Stomach (tissue), 9 donors: ENCODE data around the gene IMPACT. TPM values are rescaled to one million over a fixed set of nuclear protein-coding genes. Genes with fewer than 3 reads are reported as not detected.

Experiments
- DNase-seq, 2 donors: peaks; one replicate each; pipeline versions ENCODE4 v3.0.0 to v3.0.0-alpha.2; 2013 to 2019
- H3K27ac ChIP-seq, 5 donors: fragments of 200-600 bp in 4 of 5; sonication (generic) in 4 of 5; one replicate each; pipeline ENCODE4 v1.5.1; 2013 to 2019; ENCODE audit warnings: mild to moderate bottlenecking in 1 of 5, moderate library complexity in 1 of 5
- H3K27me3 ChIP-seq, 3 donors: fragments of 200-600 bp; sonication (generic); one replicate each; pipeline ENCODE4 v1.5.1; 2017 to 2019; ENCODE audit warnings: mixed run types in 1 of 3
- H3K36me3 ChIP-seq, 4 donors: fragments of 200-600 bp; sonication (generic); 1 replicate in 3 of 4; 2 replicates in 1 of 4; pipeline ENCODE4 v1.5.1; 2016 to 2019
- H3K4me1 ChIP-seq, 4 donors: fragments of 200-600 bp; sonication (generic); one replicate each; pipeline ENCODE4 v1.5.1; 2016 to 2019
- H3K4me3 ChIP-seq, 4 donors: fragments of 200-600 bp; sonication (generic) in 3 of 4; one replicate each; pipeline ENCODE4 v1.5.1; 2016 to 2019; ENCODE audit warnings: mild to moderate bottlenecking in 1 of 4
- H3K9me3 ChIP-seq, 4 donors: fragments of 200-600 bp; sonication (generic); one replicate each; pipeline ENCODE4 v1.5.1; 2016 to 2019
- CTCF ChIP-seq, 7 experiments: fragments of 450-650 bp in 4 of 7; fragments of 200-600 bp in 3 of 7; sonication (generic) in 3 of 7; IDR thresholded peaks; one replicate each; pipeline ENCODE4 v1.5.1; 2016 to 2019; ENCODE audit warnings: antibody characterized with exemption in 7 of 7, control low read depth in 2 of 7, mild to moderate bottlenecking in 1 of 7
- EP300 ChIP-seq: sonication (generic); formaldehyde crosslinking; IDR thresholded peaks from one replicate; pipeline ENCODE4 v1.6.1; 2017; ENCODE audit warnings: antibody characterized with exemption
- POLR2A ChIP-seq, 4 donors: fragments of 450-650 bp; IDR thresholded peaks; one replicate each; pipeline ENCODE4 v1.6.1; 2016; ENCODE audit warnings: antibody characterized with exemption in 4 of 4, control low read depth in 2 of 4, mild to moderate bottlenecking in 1 of 4, moderate library complexity in 1 of 4
- POLR2AphosphoS5 ChIP-seq, 3 donors: sonication (generic); formaldehyde crosslinking; IDR thresholded peaks; one replicate each; pipeline ENCODE4 v1.6.1; 2016; ENCODE audit warnings: antibody characterized with exemption in 3 of 3
- WGBS, 5 donors: extraction: QIAGEN DNeasy Blood & Tissue Kit in 3 of 5; methylation state at CpG; one replicate each; pipeline versions ENCODE4 v1.1.5 to v1.1.7; 2013 to 2018; 5-methylcytosine and 5-hydroxymethylcytosine counted together
- intact Hi-C: fragments of 100-400 bp; cut with DNase I; formaldehyde crosslinking; loops from one replicate; pipeline ENCODE4 v1.15.1; 2023; ENCODE audit warnings: low total_unique reads
- polyA plus RNA-seq, 3 donors: library from polyadenylated mRNA; stranded (reverse); fragments of 200-250 nt; gene quantifications; one replicate each; pipeline ENCODE4 v1.2.3, GENCODE V29; 2013
- total RNA-seq, 5 donors: library from RNA; depleted of rRNA; stranded (reverse); fragments of >200 nt; gene quantifications; one replicate each; pipeline versions ENCODE4 v1.1.0 to v1.2.3, GENCODE V29; 2014 to 2016
- donor health status: healthy with polysubstance abuse.
- donor health status: Bipolar disorder and iron deficiency.
- donor health status: healthy.

Gene IMPACT
- total and polyA plus RNA-seq, 8 donors, result 4.6 to 33.0 (median 13.0) TPM

DNA sequence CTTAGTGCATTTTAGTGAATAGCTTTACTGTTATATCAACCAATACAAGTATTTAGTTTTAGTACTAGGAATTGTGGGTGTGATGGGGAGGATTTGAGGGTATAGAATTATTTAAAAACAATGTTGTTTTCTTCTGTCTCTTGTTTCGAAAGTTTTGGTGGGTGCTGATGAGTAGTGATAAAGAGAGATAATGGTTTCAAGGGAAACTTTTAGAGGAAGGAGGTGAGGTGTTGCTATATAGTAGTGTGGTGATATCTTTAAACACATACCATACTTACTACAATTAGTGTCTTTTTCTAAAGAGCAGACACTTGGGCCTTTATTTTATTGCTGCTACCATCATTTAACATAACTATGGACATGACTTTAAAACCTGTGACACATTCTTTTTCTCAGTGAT lies 10.5 kb downstream of the IMPACT start:
- Histone ChIP-seq H3K4me1 (no peaks in the 10 kb centered on the region), H3K27me3 (no peaks in the 10 kb centered on the region), H3K36me3 (peaks cover 9 to 76% (median 63%) of the 10 kb centered on the region in 4 donors), H3K9me3 (no peaks in the 10 kb centered on the region), H3K27ac (no peak overlapping the region), H3K4me3 (no peak overlapping the region)
- DNase-seq, result no peak
- TF ChIP-seq POLR2A (IDR thresholded peaks at IDR 0.05) (no peak), POLR2AphosphoS5 (IDR thresholded peaks at IDR 0.05) (no peak)
- intact Hi-C loops, result no loop called here
- WGBS, 5 donors, result 88 to 94% (median 93%) methylated on average over 1 of the region's 1 CpG

DNA sequence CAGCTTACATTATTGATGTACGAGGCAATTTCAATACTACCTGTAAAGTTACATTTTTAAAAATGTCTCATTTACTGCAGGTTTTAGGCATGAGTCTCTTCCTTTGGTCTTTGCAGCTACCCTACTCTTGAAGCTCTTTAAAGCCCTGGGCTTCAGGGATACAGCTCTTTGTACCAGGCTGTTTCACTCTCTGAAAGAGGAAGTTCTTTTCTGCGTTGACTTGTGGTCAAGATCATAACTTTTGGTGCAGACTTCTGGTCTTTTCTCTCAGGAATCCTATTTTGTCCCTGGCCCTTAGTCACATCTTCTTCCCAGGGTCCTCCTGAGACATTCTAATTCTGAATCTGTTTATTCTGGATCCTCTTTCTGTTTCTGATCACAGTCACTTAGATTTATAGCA lies 17.4 kb downstream of the IMPACT start:
- Histone ChIP-seq H3K27ac (no peak overlapping the region), H3K4me1 (no peaks in the 10 kb centered on the region), H3K4me3 (no peak overlapping the region), H3K27me3 (no peaks in the 10 kb centered on the region), H3K9me3 (no peaks in the 10 kb centered on the region), H3K36me3 (peaks cover 29 to 99% (median 93%) of the 10 kb centered on the region in 4 donors)
- intact Hi-C loops, result no loop called here
- TF ChIP-seq CTCF (IDR thresholded peaks at IDR 0.05), result no peak
- no peak for TF ChIP-seq EP300
- no peak for TF ChIP-seq POLR2A (IDR thresholded peaks at IDR 0.05)
- no peak for TF ChIP-seq POLR2AphosphoS5 (IDR thresholded peaks at IDR 0.05)
- DNase-seq, result no peak
- WGBS, 5 donors, result 60 to 85% (median 75%) methylated on average over 2 of the region's 2 CpGs

DNA sequence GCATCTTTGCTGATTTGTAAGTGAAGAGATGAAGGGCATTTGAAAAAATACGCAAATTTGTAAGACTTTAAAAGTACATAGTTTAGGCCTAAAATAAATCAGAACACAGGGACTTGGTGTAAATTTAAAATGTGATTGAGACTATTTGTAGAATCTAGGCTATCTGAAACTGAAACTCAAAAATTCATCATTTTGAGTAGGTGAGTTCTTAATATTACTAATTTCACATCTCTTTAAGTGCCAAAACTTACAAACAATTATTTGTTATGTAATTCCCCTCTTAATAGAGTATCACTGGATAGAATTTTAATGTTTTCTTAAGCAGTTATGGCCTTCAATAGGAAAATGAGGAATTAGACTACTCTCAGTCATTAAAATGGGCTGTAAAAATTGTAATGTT lies 20.0 kb downstream of the IMPACT start:
- H3K36me3 ChIP-seq, result peaks cover 22 to 98% (median 97%) of the 10 kb centered on the region in 4 donors
- no peak overlapping the region for H3K27ac ChIP-seq
- DNase-seq, result no peak
- no peaks in the 10 kb centered on the region for H3K4me1 ChIP-seq
- no peak for TF ChIP-seq CTCF (IDR thresholded peaks at IDR 0.05)
- no peak for TF ChIP-seq POLR2AphosphoS5 (IDR thresholded peaks at IDR 0.05)
- no peak for TF ChIP-seq EP300
- no peak for TF ChIP-seq POLR2A (IDR thresholded peaks at IDR 0.05)
- WGBS, 5 donors, result 90 to 98% (median 95%) methylated on average over 1 of the region's 1 CpG
- no peak overlapping the region for H3K4me3 ChIP-seq
- intact Hi-C loops, result no loop called here
- H3K9me3 ChIP-seq, result no peaks in the 10 kb centered on the region
- no peaks in the 10 kb centered on the region for H3K27me3 ChIP-seq

- TF ChIP-seq EP300, result no peak
- no peak for TF ChIP-seq POLR2AphosphoS5 (IDR thresholded peaks at IDR 0.05)
- no peak for TF ChIP-seq POLR2A (IDR thresholded peaks at IDR 0.05)
- TF ChIP-seq CTCF (IDR thresholded peaks at IDR 0.05), result no peak
- Histone ChIP-seq H3K36me3 (peaks cover 18 to 98% (median 95%) of the 10 kb centered on the region in 4 donors), H3K4me1 (no peaks in the 10 kb centered on the region), H3K4me3 (no peak overlapping the region), H3K27me3 (no peaks in the 10 kb centered on the region), H3K9me3 (no peaks in the 10 kb centered on the region), H3K27ac (no peak overlapping the region)
- no peak for DNase-seq
- intact Hi-C loops, result no loop called here
- WGBS, 5 donors, result 74 to 93% (median 90%) methylated on average over 1 of the region's 1 CpG
These were observed 20.6 kb downstream of the IMPACT start for GRCh38 chr18:24446953-24447538.

DNA sequence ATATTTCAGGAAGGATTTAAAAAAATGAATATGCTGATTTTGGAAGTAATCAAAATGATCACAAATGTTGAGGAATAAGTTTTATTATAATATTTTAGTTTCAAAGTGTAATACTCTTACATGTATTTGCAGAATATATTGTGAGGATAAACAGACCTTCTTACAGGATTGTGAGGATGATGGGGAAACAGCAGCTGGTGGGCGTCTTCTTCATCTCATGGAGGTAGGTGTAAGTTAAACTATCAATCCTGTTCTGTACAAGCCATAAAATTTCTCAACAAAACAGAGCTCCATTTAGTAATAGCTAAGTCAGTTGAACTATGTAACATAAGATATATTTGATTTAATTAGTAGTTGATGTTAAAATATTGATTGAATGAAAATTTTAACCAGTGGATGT lies 21.5 kb downstream of the IMPACT start:
- Histone ChIP-seq H3K9me3 (no peaks in the 10 kb centered on the region), H3K27me3 (no peaks in the 10 kb centered on the region), H3K4me1 (no peaks in the 10 kb centered on the region), H3K36me3 (peaks cover 11 to 93% (median 91%) of the 10 kb centered on the region in 4 donors), H3K27ac (no peak overlapping the region), H3K4me3 (no peak overlapping the region)
- intact Hi-C loops, result no loop called here
- TF ChIP-seq POLR2AphosphoS5 (IDR thresholded peaks at IDR 0.05) (no peak), POLR2A (IDR thresholded peaks at IDR 0.05) (no peak), EP300 (no peak), CTCF (IDR thresholded peaks at IDR 0.05) (no peak)
- WGBS, 5 donors, result 90 to 98% (median 97%) methylated on average over 1 of the region's 1 CpG
- no peak for DNase-seq
